Measurements from ENCODE around the gene DSP.

Gene DSP

DNA sequence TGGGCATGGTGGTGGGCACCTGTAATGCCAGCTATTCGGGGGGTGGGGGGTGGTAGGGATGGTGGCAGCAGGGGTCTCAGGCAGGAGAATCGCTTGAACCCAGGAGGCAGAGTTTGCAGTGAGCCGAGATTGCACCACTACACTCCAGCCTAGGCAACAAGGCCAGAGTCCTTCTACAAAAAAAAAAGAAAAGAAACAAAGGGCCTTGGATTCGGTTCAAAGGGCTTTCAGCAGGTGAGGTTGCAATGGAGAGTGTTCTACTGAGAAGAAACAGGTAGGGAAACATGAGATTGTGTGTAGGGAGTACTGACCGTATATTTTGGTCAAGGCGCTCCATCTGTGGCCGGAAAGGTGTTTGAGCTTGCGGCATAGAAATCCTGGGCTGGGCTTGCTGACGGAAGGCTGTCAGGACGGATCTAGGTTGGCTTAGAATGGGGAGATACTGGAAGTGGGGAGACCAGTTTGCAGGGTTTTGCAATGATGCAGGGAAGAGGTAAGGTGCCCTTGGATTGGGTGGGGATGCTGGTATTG, 40.7 kb upstream of the DSP start:
- H3K4me3 ChIP-seq (replicated peaks; ENCODE audit: insufficient read depth, low read length) = no peak overlapping the region
- no peak for DNase-seq (ENCODE audit: low read depth in 1 of 2, low spot score in 1 of 2)
- TF ChIP-seq GABPA (IDR thresholded peaks at IDR 0.05; ENCODE audit: low read depth) (no peak), POLR2AphosphoS5 (IDR thresholded peaks at IDR 0.05; ENCODE audit: low read depth) (no peak), SPI1 (IDR thresholded peaks at IDR 0.05; ENCODE audit: borderline replicate concordance, low read depth) (no peak)
- TF ChIP-seq, protein P1, sequence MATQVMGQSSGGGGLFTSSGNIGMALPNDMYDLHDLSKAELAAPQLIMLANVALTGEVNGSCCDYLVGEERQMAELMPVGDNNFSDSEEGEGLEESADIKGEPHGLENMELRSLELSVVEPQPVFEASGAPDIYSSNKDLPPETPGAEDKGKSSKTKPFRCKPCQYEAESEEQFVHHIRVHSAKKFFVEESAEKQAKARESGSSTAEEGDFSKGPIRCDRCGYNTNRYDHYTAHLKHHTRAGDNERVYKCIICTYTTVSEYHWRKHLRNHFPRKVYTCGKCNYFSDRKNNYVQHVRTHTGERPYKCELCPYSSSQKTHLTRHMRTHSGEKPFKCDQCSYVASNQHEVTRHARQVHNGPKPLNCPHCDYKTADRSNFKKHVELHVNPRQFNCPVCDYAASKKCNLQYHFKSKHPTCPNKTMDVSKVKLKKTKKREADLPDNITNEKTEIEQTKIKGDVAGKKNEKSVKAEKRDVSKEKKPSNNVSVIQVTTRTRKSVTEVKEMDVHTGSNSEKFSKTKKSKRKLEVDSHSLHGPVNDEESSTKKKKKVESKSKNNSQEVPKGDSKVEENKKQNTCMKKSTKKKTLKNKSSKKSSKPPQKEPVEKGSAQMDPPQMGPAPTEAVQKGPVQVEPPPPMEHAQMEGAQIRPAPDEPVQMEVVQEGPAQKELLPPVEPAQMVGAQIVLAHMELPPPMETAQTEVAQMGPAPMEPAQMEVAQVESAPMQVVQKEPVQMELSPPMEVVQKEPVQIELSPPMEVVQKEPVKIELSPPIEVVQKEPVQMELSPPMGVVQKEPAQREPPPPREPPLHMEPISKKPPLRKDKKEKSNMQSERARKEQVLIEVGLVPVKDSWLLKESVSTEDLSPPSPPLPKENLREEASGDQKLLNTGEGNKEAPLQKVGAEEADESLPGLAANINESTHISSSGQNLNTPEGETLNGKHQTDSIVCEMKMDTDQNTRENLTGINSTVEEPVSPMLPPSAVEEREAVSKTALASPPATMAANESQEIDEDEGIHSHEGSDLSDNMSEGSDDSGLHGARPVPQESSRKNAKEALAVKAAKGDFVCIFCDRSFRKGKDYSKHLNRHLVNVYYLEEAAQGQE (IDR thresholded peaks at IDR 0.05; ENCODE audit: insufficient replicate concordance, low read depth) = no peak
- TF ChIP-seq, protein P2, sequence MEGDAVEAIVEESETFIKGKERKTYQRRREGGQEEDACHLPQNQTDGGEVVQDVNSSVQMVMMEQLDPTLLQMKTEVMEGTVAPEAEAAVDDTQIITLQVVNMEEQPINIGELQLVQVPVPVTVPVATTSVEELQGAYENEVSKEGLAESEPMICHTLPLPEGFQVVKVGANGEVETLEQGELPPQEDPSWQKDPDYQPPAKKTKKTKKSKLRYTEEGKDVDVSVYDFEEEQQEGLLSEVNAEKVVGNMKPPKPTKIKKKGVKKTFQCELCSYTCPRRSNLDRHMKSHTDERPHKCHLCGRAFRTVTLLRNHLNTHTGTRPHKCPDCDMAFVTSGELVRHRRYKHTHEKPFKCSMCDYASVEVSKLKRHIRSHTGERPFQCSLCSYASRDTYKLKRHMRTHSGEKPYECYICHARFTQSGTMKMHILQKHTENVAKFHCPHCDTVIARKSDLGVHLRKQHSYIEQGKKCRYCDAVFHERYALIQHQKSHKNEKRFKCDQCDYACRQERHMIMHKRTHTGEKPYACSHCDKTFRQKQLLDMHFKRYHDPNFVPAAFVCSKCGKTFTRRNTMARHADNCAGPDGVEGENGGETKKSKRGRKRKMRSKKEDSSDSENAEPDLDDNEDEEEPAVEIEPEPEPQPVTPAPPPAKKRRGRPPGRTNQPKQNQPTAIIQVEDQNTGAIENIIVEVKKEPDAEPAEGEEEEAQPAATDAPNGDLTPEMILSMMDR (IDR thresholded peaks at IDR 0.05; ENCODE audit: insufficient read depth, low read length) = no peak
- no peak overlapping the region for H3K27ac ChIP-seq (replicated peaks)
- H3K27me3 ChIP-seq (ENCODE audit: insufficient read depth, poor library complexity, severe bottlenecking) = no peaks in the 10 kb centered on the region

- no peaks in the 10 kb centered on the region for H3K27me3 ChIP-seq (ENCODE audit: insufficient read depth, poor library complexity, severe bottlenecking)
Observed at GRCh38 chr6:7502743-7503142, 38.7 kb upstream of the DSP start.

DNA sequence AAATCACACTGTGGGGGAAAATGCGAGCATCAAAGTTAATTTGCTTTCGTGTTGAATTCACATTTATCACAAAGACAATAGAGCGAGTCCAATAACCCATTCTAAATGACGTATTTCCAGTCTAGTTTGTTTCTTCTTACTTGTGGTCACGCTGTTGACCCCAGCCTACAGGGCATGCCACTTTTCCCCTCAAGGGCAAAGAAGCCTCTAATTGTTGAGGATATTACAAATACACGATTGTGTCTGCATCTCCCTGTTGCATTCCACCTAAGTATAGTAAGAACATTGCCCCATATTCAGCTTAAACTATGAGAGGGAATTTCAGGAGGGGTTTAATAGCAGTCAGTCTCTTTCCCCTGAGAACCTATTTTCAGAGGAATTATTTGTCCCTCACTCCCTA, 37.4 kb upstream of the DSP start:
- Histone ChIP-seq H3K4me3 (replicated peaks; ENCODE audit: insufficient read depth, low read length) (no peak overlapping the region), H3K27me3 (ENCODE audit: insufficient read depth, poor library complexity, severe bottlenecking) (no peaks in the 10 kb centered on the region), H3K27ac (replicated peaks) (no peak overlapping the region)
- no peak for DNase-seq (ENCODE audit: low read depth in 1 of 2, low spot score in 1 of 2)
- TF ChIP-seq POLR2AphosphoS5 (IDR thresholded peaks at IDR 0.05; ENCODE audit: low read depth) = no peak
- TF ChIP-seq SPI1 (IDR thresholded peaks at IDR 0.05; ENCODE audit: borderline replicate concordance, low read depth) = no peak
- TF ChIP-seq, protein P2 (IDR thresholded peaks at IDR 0.05; ENCODE audit: insufficient read depth, low read length) = no peak
- TF ChIP-seq, protein P1 (IDR thresholded peaks at IDR 0.05; ENCODE audit: insufficient replicate concordance, low read depth) = no peak
- no peak for TF ChIP-seq GABPA (IDR thresholded peaks at IDR 0.05; ENCODE audit: low read depth)

More at GRCh38 chr6:7502743-7503142, 38.7 kb upstream of the DSP start:
- H3K27ac ChIP-seq (replicated peaks) = no peak overlapping the region
- no peak for DNase-seq (ENCODE audit: low read depth in 1 of 2, low spot score in 1 of 2)
- no peak overlapping the region for H3K4me3 ChIP-seq (replicated peaks; ENCODE audit: insufficient read depth, low read length)
- no peak for TF ChIP-seq GABPA (IDR thresholded peaks at IDR 0.05; ENCODE audit: low read depth)
- TF ChIP-seq, protein P2 (IDR thresholded peaks at IDR 0.05; ENCODE audit: insufficient read depth, low read length) = no peak
- no peak for TF ChIP-seq POLR2AphosphoS5 (IDR thresholded peaks at IDR 0.05; ENCODE audit: low read depth)
- TF ChIP-seq, protein P1 (IDR thresholded peaks at IDR 0.05; ENCODE audit: insufficient replicate concordance, low read depth) = no peak
